MM.1S (cell line): ENCODE results near the gene VEPH1.

Experiments used
- EZH2 ChIP-seq: fragments of 300-600 bp; sonication (generic); optimal IDR thresholded peaks from 2 replicates; pipeline ENCODE3; 2017; ENCODE audit warnings: low read depth, mild to moderate bottlenecking, antibody characterized with exemption, low read length, mixed read lengths
- EZH2phosphoT487 ChIP-seq: fragments of 300-600 bp; sonication (generic); IDR thresholded peaks from 2 replicates; pipeline ENCODE4 v1.6.1; 2018; ENCODE audit warnings: antibody characterized with exemption, low read length
- TF ChIP-seq, protein P1 (sequence below): fragments of 300-600 bp; sonication (generic); IDR thresholded peaks from 2 replicates; pipeline ENCODE4 v1.5.1; 2016; ENCODE audit warnings: antibody characterized with exemption, low read length, mixed read lengths

DNA sequence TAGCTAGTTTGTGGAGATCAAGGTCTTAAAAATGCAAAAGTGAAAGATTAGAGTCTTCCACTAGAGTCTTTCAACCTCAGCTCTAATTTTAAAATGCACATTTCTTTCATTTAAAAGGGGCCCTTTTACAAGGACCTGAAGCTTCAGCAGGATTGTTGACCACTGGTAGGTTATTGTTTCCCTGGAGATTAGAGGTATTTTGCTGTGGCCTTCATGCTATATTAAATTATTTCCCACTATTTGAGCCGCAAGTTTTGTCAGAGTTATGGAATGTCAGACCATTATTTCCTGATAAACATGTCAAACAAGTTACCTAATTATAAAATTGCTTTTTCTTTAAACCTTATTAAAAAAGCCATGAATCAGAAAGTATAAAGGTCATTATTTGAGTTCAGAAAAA lies 240.2 kb downstream of the VEPH1 start:
- TF ChIP-seq, protein P1, sequence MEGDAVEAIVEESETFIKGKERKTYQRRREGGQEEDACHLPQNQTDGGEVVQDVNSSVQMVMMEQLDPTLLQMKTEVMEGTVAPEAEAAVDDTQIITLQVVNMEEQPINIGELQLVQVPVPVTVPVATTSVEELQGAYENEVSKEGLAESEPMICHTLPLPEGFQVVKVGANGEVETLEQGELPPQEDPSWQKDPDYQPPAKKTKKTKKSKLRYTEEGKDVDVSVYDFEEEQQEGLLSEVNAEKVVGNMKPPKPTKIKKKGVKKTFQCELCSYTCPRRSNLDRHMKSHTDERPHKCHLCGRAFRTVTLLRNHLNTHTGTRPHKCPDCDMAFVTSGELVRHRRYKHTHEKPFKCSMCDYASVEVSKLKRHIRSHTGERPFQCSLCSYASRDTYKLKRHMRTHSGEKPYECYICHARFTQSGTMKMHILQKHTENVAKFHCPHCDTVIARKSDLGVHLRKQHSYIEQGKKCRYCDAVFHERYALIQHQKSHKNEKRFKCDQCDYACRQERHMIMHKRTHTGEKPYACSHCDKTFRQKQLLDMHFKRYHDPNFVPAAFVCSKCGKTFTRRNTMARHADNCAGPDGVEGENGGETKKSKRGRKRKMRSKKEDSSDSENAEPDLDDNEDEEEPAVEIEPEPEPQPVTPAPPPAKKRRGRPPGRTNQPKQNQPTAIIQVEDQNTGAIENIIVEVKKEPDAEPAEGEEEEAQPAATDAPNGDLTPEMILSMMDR, result no peak
- TF ChIP-seq EZH2 (no peak), EZH2phosphoT487 (no peak)
